HepG2 (cell line): ENCODE measurements around the gene SPCS1. TPM values are rescaled to one million over a fixed set of nuclear protein-coding genes. Genes with fewer than 3 reads are reported as not detected.
A peak's percentile ranks its signal among the peaks of the same experiment; 100 is the strongest.

ENCODE experiments used
- AGO1 ChIP-seq: fragments of 200-400 bp; formaldehyde crosslinking; IDR thresholded peaks from 2 replicates; pipeline ENCODE4 v1.6.1; 2017; ENCODE audit warnings: mild to moderate bottlenecking, low read depth, low read length, moderate library complexity; ENCODE audit not compliant: poor library complexity, severe bottlenecking
- ASH2L ChIP-seq: fragments of 300-600, 200-600 bp; sonication (generic); IDR thresholded peaks from 2 replicates; pipeline ENCODE4 v1.7.0; 2017; ENCODE audit warnings: low read depth, mild to moderate bottlenecking, moderate library complexity, mixed read lengths, low read length; ENCODE audit not compliant: insufficient read length
- ATM ChIP-seq: fragments of 450-650 bp; IDR thresholded peaks from 2 replicates; pipeline ENCODE4 v1.7.1; 2017; ENCODE audit warnings: mild to moderate bottlenecking, borderline replicate concordance
- CENPX ChIP-seq: sonication (generic); formaldehyde crosslinking; IDR thresholded peaks from 2 replicates; pipeline ENCODE4 v1.9.0; 2021; ENCODE audit warnings: mild to moderate bottlenecking, missing genetic modification reagents, moderate library complexity
- ETV6 ChIP-seq: sonication (generic); formaldehyde crosslinking; conservative IDR thresholded peaks from 2 replicates; pipeline ENCODE4 v1.4.0; 2020; ENCODE audit warnings: missing genetic modification reagents
- GLMP ChIP-seq: sonication (generic); formaldehyde crosslinking; IDR thresholded peaks from 2 replicates; pipeline ENCODE4 v1.9.0; 2021; ENCODE audit warnings: missing genetic modification reagents, mild to moderate bottlenecking, borderline replicate concordance
- HOXA5 ChIP-seq: sonication (generic); formaldehyde crosslinking; IDR thresholded peaks from 2 replicates; pipeline ENCODE4 v1.4.0; 2020; ENCODE audit warnings: missing genetic modification reagents
- IRX3 ChIP-seq: sonication (generic); formaldehyde crosslinking; IDR thresholded peaks from 2 replicates; pipeline ENCODE4 v1.8.1; 2023; ENCODE audit warnings: mild to moderate bottlenecking, low read depth, missing genetic modification reagents, borderline replicate concordance
- JUN ChIP-seq: sonication (generic); formaldehyde crosslinking; IDR thresholded peaks from 2 replicates; pipeline ENCODE4 v1.4.0; 2020; ENCODE audit warnings: mild to moderate bottlenecking, missing genetic modification reagents
- PAX8 ChIP-seq: sonication (generic); formaldehyde crosslinking; IDR thresholded peaks from 2 replicates; pipeline ENCODE4 v1.8.0; 2022; ENCODE audit warnings: mild to moderate bottlenecking, missing genetic modification reagents, borderline replicate concordance
- RELA ChIP-seq: sonication (generic); formaldehyde crosslinking; IDR thresholded peaks from 2 replicates; pipeline ENCODE4 v1.4.0; 2020; ENCODE audit warnings: missing genetic modification reagents
- RFX3 ChIP-seq: IDR thresholded peaks from 2 replicates; pipeline ENCODE4 v1.6.1; 2016; ENCODE audit warnings: missing biosample characterization, missing genetic modification reagents
- TEF ChIP-seq: sonication (generic); formaldehyde crosslinking; IDR thresholded peaks from 2 replicates; pipeline ENCODE4 v1.5.0; 2020; ENCODE audit warnings: missing genetic modification reagents
- THYN1 ChIP-seq: sonication (generic); formaldehyde crosslinking; IDR thresholded peaks from 2 replicates; pipeline ENCODE4 v1.8.1; 2023; ENCODE audit warnings: low read depth, mild to moderate bottlenecking, moderate library complexity, missing genetic modification reagents, borderline replicate concordance
- ZNF33A ChIP-seq: sonication (generic); formaldehyde crosslinking; IDR thresholded peaks from 2 replicates; pipeline ENCODE4 v1.5.1; 2020; ENCODE audit warnings: missing genetic modification reagents, mild to moderate bottlenecking, moderate library complexity, borderline replicate concordance
- ZNF354B ChIP-seq: sonication (generic); formaldehyde crosslinking; IDR thresholded peaks from 2 replicates; pipeline ENCODE4 v1.8.0; 2022; ENCODE audit warnings: mild to moderate bottlenecking, missing genetic modification reagents
- ZNF468 ChIP-seq: sonication (generic); formaldehyde crosslinking; IDR thresholded peaks from 2 replicates; pipeline ENCODE4 v1.8.0; 2022; ENCODE audit warnings: mild to moderate bottlenecking, moderate library complexity, missing genetic modification reagents
- ZNF530 ChIP-seq: sonication (generic); formaldehyde crosslinking; IDR thresholded peaks from 2 replicates; pipeline ENCODE4 v1.5.0; 2020; ENCODE audit warnings: low read depth, mild to moderate bottlenecking, missing genetic modification reagents
- ZNF558 ChIP-seq: sonication (generic); formaldehyde crosslinking; IDR thresholded peaks from 2 replicates; pipeline ENCODE4 v1.9.0; 2022; ENCODE audit warnings: mild to moderate bottlenecking, missing genetic modification reagents, borderline replicate concordance
- ZSCAN21 ChIP-seq: sonication (generic); formaldehyde crosslinking; IDR thresholded peaks from 2 replicates; pipeline ENCODE4 v1.8.0; 2022; ENCODE audit warnings: mild to moderate bottlenecking, missing genetic modification reagents, moderate library complexity, borderline replicate concordance
- polyA plus RNA-seq, 8 experiments: library from polyadenylated mRNA; depleted of rRNA in 3 of 8; stranded (reverse) in 7 of 8; unstranded in 1 of 8; fragments of >200 nt; fragmentation: Illumina TruSeq in 4 of 8; extraction: Trizol in 4 of 8; gene quantifications; 2 replicates each; pipeline versions ENCODE4 v1.2.1 to v1.2.3, GENCODE V29; 2011 to 2016; ENCODE audit warnings: low read depth in 4 of 8, missing spikeins in 1 of 8, mixed read lengths in 1 of 8; ENCODE audit not compliant: insufficient read depth in 1 of 8
- total RNA-seq, 5 experiments: library from RNA; depleted of rRNA; stranded (reverse); fragments of >200 nt; fragmentation: Illumina TruSeq; extraction: Trizol; gene quantifications; 2 replicates each; pipeline ENCODE4 v1.2.3, GENCODE V29; 2016; ENCODE audit warnings: low read depth in 1 of 5
- TF ChIP-seq, protein P1 (sequence below): sonication (generic); formaldehyde crosslinking; IDR thresholded peaks from 2 replicates; pipeline ENCODE4 v1.4.0; 2020; ENCODE audit warnings: missing genetic modification reagents
- TF ChIP-seq, protein P2 (sequence below): IDR thresholded peaks from 2 replicates; pipeline ENCODE4 v1.6.1; 2012; ENCODE audit warnings: low read length, improper control_type of control experiment
- TF ChIP-seq, protein P3 (sequence below): sonication (generic); formaldehyde crosslinking; IDR thresholded peaks from 2 replicates; pipeline ENCODE4 v1.9.0; 2021; ENCODE audit warnings: missing genetic modification reagents, mild to moderate bottlenecking, borderline replicate concordance

SPCS1 gene
- total and polyA plus RNA-seq, 2 of the 13 experiments (the other 11 are each of a cell fraction or from before 2014, with no cell fraction given): 84.6 to 120 TPM

GRCh38 chr3:52705438-52705687 lies 543 bp upstream of the SPCS1 start (continued):
- TF ChIP-seq TEF (CRISPR knock-in tag): no peak
- TF ChIP-seq CENPX (CRISPR knock-in tag): 0 out of 2 replicates have a peak, but pooled peaks have one; percentile 93
- no peak for TF ChIP-seq ZSCAN21 (CRISPR knock-in tag)
- TF ChIP-seq, protein P1, sequence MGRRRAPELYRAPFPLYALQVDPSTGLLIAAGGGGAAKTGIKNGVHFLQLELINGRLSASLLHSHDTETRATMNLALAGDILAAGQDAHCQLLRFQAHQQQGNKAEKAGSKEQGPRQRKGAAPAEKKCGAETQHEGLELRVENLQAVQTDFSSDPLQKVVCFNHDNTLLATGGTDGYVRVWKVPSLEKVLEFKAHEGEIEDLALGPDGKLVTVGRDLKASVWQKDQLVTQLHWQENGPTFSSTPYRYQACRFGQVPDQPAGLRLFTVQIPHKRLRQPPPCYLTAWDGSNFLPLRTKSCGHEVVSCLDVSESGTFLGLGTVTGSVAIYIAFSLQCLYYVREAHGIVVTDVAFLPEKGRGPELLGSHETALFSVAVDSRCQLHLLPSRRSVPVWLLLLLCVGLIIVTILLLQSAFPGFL (CRISPR knock-in tag): no peak
- no peak for TF ChIP-seq HOXA5 (CRISPR knock-in tag)
- TF ChIP-seq ZNF558: 0 out of 2 replicates have a peak, but pooled peaks have one; percentile 21
- TF ChIP-seq IRX3 (CRISPR knock-in tag): no peak
- TF ChIP-seq THYN1 (CRISPR knock-in tag): no peak
- 0 out of 2 replicates have a peak, but pooled peaks have one; percentile 6 for TF ChIP-seq ZNF33A (CRISPR knock-in tag)
- TF ChIP-seq, protein P2, sequence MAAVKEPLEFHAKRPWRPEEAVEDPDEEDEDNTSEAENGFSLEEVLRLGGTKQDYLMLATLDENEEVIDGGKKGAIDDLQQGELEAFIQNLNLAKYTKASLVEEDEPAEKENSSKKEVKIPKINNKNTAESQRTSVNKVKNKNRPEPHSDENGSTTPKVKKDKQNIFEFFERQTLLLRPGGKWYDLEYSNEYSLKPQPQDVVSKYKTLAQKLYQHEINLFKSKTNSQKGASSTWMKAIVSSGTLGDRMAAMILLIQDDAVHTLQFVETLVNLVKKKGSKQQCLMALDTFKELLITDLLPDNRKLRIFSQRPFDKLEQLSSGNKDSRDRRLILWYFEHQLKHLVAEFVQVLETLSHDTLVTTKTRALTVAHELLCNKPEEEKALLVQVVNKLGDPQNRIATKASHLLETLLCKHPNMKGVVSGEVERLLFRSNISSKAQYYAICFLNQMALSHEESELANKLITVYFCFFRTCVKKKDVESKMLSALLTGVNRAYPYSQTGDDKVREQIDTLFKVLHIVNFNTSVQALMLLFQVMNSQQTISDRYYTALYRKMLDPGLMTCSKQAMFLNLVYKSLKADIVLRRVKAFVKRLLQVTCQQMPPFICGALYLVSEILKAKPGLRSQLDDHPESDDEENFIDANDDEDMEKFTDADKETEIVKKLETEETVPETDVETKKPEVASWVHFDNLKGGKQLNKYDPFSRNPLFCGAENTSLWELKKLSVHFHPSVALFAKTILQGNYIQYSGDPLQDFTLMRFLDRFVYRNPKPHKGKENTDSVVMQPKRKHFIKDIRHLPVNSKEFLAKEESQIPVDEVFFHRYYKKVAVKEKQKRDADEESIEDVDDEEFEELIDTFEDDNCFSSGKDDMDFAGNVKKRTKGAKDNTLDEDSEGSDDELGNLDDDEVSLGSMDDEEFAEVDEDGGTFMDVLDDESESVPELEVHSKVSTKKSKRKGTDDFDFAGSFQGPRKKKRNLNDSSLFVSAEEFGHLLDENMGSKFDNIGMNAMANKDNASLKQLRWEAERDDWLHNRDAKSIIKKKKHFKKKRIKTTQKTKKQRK: no peak
- no peak for TF ChIP-seq AGO1
- peak; percentile 58; the same call in 1 of the 2 replicates for TF ChIP-seq ZNF530 (CRISPR knock-in tag)
- 0 out of 2 replicates have a peak, but pooled peaks have one; percentile 31 for TF ChIP-seq ZNF354B (CRISPR knock-in tag)
- TF ChIP-seq ETV6: 0 out of 2 replicates have a peak, but pooled peaks have one; percentile 67
- no peak for TF ChIP-seq RFX3 (CRISPR knock-in tag)
- TF ChIP-seq ZNF468 (CRISPR knock-in tag): 0 out of 2 replicates have a peak, but pooled peaks have one; percentile 9
- TF ChIP-seq RELA (CRISPR knock-in tag): no peak
- no peak for TF ChIP-seq PAX8 (CRISPR knock-in tag)
- TF ChIP-seq ATM: no peak
- TF ChIP-seq GLMP: 0 out of 2 replicates have a peak, but pooled peaks have one; percentile 83
- TF ChIP-seq, protein P3, sequence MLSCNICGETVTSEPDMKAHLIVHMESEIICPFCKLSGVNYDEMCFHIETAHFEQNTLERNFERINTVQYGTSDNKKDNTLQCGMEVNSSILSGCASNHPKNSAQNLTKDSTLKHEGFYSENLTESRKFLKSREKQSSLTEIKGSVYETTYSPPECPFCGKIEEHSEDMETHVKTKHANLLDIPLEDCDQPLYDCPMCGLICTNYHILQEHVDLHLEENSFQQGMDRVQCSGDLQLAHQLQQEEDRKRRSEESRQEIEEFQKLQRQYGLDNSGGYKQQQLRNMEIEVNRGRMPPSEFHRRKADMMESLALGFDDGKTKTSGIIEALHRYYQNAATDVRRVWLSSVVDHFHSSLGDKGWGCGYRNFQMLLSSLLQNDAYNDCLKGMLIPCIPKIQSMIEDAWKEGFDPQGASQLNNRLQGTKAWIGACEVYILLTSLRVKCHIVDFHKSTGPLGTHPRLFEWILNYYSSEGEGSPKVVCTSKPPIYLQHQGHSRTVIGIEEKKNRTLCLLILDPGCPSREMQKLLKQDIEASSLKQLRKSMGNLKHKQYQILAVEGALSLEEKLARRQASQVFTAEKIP (CRISPR knock-in tag): no peak
- TF ChIP-seq ASH2L: no peak
- TF ChIP-seq JUN (CRISPR knock-in tag): no peak
